Panc1 (cell line): ENCODE results near the gene MAST1. TPM values are rescaled to one million over a fixed set of nuclear protein-coding genes. Genes with fewer than 3 reads are reported as not detected.

Experiments
- ATAC-seq: fragments of 200-7000 bp; cut with Tn5 transposase; 2 replicates; pipeline ENCODE4 v1.9.1; 2020; ENCODE audit warnings: mild to moderate bottlenecking, moderate library complexity
- BruUV-seq: library from RNA; stranded (reverse); fragments of 400-500 nt; replicated peaks from 2 replicates; lab custom pipeline; 2021; lab: Mats Ljungman, UMichigan
- CTCF ChIA-PET: fragments of 300-600 bp; sonication (Branson Sonifier 250); formaldehyde crosslinking; loops from one replicate; lab custom pipeline; 2022; ENCODE audit warnings: antibody characterized with exemption; lab: Charles Lee
- POLR2A ChIA-PET: fragments of 300-600 bp; sonication (Branson Sonifier 250); formaldehyde crosslinking; loops from one replicate; lab custom pipeline; 2022; ENCODE audit warnings: antibody characterized with exemption; lab: Charles Lee
- DNase-seq: peaks from one replicate; pipeline ENCODE4 v3.0.0-alpha.2; 2010; ENCODE audit warnings: low read depth, low spot score
- H3K27ac ChIP-seq: 2 replicates; pipeline ENCODE4 v1.5.1; 2011; ENCODE audit warnings: mild to moderate bottlenecking, low read length, inconsistent platforms
- H3K27me3 ChIP-seq: fragments of 200-500 bp; sonication (Bioruptor generic); 2 replicates; pipeline ENCODE4 v1.6.0; 2014; ENCODE audit warnings: low read length, inconsistent platforms; ENCODE audit not compliant: control insufficient read depth, insufficient read depth
- H3K36me3 ChIP-seq: fragments of 200-500 bp; sonication (Bioruptor generic); 2 replicates; pipeline ENCODE4 v1.5.1; 2014; ENCODE audit warnings: inconsistent platforms, mild to moderate bottlenecking, low read length, moderate library complexity; ENCODE audit not compliant: control insufficient read depth, insufficient read depth
- H3K4me1 ChIP-seq: 2 replicates; pipeline ENCODE4 v1.5.1; 2011; ENCODE audit warnings: inconsistent platforms, mild to moderate bottlenecking, low read length, moderate library complexity; ENCODE audit not compliant: control insufficient read depth, insufficient read depth
- H3K4me3 ChIP-seq, 2 experiments: 2 replicates each; pipeline ENCODE4 v1.5.1; 2011 to 2012; ENCODE audit warnings: low read depth in 2 of 2, low read length in 2 of 2, mild to moderate bottlenecking in 2 of 2, inconsistent platforms in 1 of 2, moderate library complexity in 1 of 2
- H3K9me3 ChIP-seq: fragments of 200-500 bp; sonication (Bioruptor generic); 2 replicates; pipeline ENCODE4 v1.5.1; 2014; ENCODE audit warnings: low read depth, mild to moderate bottlenecking, inconsistent platforms, low read length, moderate library complexity; ENCODE audit not compliant: control insufficient read depth, insufficient read depth
- POLR2AphosphoS5 ChIP-seq: IDR thresholded peaks from 2 replicates; pipeline ENCODE4 v1.6.1; 2012; ENCODE audit warnings: mild to moderate bottlenecking, low read depth, low read length, moderate library complexity
- SIN3A ChIP-seq: IDR thresholded peaks from 2 replicates; pipeline ENCODE4 v1.6.1; 2012; ENCODE audit warnings: low read depth, mild to moderate bottlenecking, low read length, moderate library complexity, borderline replicate concordance; ENCODE audit not compliant: insufficient read depth
- TCF7L2 ChIP-seq: IDR thresholded peaks from 2 replicates; pipeline ENCODE4 v1.6.1; 2011; ENCODE audit warnings: mild to moderate bottlenecking, low read depth, low read length, inconsistent platforms
- in situ Hi-C: cut with HindIII; loops from 2 replicates; pipeline ENCODE4 v1.10.0; 2016; ENCODE audit warnings: low sequenced_read_pairs, low pct_unique_long_range_greater_than_20kb
- intact Hi-C: fragments of 100-400 bp; cut with micrococcal nuclease; formaldehyde crosslinking; loops from one replicate; pipeline ENCODE4 v1.10.0; 2022; ENCODE audit not compliant: unreplicated experiment
- total RNA-seq: library from RNA; stranded (reverse); gene quantifications from one replicate; pipeline ENCODE4 v1.2.1, GENCODE V29; 2021; ENCODE audit not compliant: unreplicated experiment
- TF ChIP-seq, protein P1 (sequence below): fragments of 450-650 bp; IDR thresholded peaks from 2 replicates; pipeline ENCODE4 v1.5.1; 2017; ENCODE audit warnings: mild to moderate bottlenecking
- TF ChIP-seq, protein P2 (sequence below), 2 experiments: IDR thresholded peaks; 2 replicates each; pipeline ENCODE4 v1.6.1; 2011 to 2012; ENCODE audit warnings: low read depth in 2 of 2, control low read depth in 1 of 2, low read length in 1 of 2, mild to moderate bottlenecking in 1 of 2, moderate library complexity in 1 of 2; ENCODE audit not compliant: insufficient read depth in 1 of 2

Gene MAST1
- total RNA-seq, 1 experiment from 2014 or later, result 3.1 TPM

DNA sequence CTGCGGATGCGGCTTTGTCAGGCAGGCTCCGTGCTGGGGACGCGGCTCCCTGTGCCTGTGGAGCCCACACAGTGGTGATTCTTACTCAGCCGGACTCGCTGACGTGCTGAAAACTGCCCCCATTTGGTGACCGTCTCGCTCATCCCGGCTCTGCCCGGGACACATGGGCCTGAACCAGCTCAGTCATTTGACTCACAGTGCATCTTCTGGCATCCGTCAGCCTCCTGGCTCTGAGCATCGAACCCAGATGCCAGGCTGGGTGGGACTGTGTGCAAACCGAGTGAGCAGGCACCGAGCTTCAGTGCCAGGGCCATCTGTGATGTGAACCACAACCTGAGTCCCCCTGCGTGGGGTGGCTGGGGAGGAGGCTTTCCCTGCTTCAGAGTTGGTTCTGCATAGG lies 58.1 kb downstream of the MAST1 start:
- no peaks in the 10 kb centered on the region for H3K4me1 ChIP-seq
- no peak overlapping the region for H3K4me3 ChIP-seq
- intact Hi-C loops (no loop called here), in situ Hi-C loops (no loop called here)
- no peak for DNase-seq
- TF ChIP-seq, protein P1, sequence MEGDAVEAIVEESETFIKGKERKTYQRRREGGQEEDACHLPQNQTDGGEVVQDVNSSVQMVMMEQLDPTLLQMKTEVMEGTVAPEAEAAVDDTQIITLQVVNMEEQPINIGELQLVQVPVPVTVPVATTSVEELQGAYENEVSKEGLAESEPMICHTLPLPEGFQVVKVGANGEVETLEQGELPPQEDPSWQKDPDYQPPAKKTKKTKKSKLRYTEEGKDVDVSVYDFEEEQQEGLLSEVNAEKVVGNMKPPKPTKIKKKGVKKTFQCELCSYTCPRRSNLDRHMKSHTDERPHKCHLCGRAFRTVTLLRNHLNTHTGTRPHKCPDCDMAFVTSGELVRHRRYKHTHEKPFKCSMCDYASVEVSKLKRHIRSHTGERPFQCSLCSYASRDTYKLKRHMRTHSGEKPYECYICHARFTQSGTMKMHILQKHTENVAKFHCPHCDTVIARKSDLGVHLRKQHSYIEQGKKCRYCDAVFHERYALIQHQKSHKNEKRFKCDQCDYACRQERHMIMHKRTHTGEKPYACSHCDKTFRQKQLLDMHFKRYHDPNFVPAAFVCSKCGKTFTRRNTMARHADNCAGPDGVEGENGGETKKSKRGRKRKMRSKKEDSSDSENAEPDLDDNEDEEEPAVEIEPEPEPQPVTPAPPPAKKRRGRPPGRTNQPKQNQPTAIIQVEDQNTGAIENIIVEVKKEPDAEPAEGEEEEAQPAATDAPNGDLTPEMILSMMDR, result no peak
- TF ChIP-seq SIN3A (no peak), POLR2AphosphoS5 (no peak), TCF7L2 (no peak)
- TF ChIP-seq, protein P2, sequence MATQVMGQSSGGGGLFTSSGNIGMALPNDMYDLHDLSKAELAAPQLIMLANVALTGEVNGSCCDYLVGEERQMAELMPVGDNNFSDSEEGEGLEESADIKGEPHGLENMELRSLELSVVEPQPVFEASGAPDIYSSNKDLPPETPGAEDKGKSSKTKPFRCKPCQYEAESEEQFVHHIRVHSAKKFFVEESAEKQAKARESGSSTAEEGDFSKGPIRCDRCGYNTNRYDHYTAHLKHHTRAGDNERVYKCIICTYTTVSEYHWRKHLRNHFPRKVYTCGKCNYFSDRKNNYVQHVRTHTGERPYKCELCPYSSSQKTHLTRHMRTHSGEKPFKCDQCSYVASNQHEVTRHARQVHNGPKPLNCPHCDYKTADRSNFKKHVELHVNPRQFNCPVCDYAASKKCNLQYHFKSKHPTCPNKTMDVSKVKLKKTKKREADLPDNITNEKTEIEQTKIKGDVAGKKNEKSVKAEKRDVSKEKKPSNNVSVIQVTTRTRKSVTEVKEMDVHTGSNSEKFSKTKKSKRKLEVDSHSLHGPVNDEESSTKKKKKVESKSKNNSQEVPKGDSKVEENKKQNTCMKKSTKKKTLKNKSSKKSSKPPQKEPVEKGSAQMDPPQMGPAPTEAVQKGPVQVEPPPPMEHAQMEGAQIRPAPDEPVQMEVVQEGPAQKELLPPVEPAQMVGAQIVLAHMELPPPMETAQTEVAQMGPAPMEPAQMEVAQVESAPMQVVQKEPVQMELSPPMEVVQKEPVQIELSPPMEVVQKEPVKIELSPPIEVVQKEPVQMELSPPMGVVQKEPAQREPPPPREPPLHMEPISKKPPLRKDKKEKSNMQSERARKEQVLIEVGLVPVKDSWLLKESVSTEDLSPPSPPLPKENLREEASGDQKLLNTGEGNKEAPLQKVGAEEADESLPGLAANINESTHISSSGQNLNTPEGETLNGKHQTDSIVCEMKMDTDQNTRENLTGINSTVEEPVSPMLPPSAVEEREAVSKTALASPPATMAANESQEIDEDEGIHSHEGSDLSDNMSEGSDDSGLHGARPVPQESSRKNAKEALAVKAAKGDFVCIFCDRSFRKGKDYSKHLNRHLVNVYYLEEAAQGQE (IDR thresholded peaks at IDR 0.05; ENCODE audit: insufficient read depth in 1 of 2, low read depth in 2 of 2, low read length in 1 of 2), result no peak
- no peaks in the 10 kb centered on the region for H3K9me3 ChIP-seq
- CTCF ChIA-PET, result no interaction called here
- H3K36me3 ChIP-seq, result no peaks in the 10 kb centered on the region
- H3K27ac ChIP-seq, result no peak overlapping the region
- H3K27me3 ChIP-seq, result no peaks in the 10 kb centered on the region
- POLR2A ChIA-PET, result no interaction called here
- ATAC-seq, result no peak
- BruUV-seq, result no TSS peak

DNA sequence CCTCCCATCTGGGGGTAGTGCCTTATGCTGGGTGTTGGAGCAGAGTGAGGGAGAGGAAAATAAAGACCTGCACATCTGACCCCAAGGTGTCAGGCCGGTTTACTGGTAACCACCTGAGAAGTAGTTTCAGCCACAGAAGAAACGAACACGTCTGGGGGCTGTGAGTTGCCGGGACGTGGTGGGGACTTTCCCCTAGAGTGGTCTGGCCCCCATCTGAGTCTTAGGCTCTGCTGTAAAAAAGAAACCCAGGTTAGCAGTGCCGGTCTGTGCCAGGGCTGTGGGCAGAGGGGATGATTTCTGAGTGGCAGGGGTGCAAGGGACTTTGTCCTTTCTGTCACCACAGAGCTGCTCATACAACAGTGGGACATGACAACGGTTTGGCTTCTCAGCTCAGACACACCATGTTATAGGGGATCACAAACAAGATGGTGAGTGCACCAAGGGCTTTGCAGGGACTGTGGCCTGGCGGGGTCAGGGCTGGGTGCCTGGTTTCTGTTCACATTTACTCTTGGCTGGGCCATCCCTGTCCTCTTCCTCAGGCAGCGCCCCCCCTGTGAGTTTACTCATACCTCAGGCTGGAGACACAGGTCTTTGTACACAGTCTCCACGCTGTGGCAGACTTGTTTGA lies 61.7 kb downstream of the MAST1 start:
- CTCF ChIA-PET, result no interaction called here
- no peaks in the 10 kb centered on the region for H3K9me3 ChIP-seq
- in situ Hi-C loops (no loop called here), intact Hi-C loops (no loop called here)
- POLR2A ChIA-PET, result no interaction called here
- TF ChIP-seq, protein P2 (IDR thresholded peaks at IDR 0.05; ENCODE audit: insufficient read depth in 1 of 2, low read depth in 2 of 2, low read length in 1 of 2), result no peak
- TF ChIP-seq, protein P1, result no peak
- TF ChIP-seq TCF7L2, result no peak
- no peak for TF ChIP-seq POLR2AphosphoS5
- TF ChIP-seq SIN3A, result no peak
- DNase-seq, result no peak
- no TSS peak for BruUV-seq
- no peak overlapping the region for H3K27ac ChIP-seq
- ATAC-seq, result no peak
- no peaks in the 10 kb centered on the region for H3K27me3 ChIP-seq
- no peak overlapping the region for H3K4me3 ChIP-seq
- no peaks in the 10 kb centered on the region for H3K4me1 ChIP-seq
- H3K36me3 ChIP-seq, result no peaks in the 10 kb centered on the region
